Astrocyte of the spinal cord (primary cell): Measurements from ENCODE around the gene HOXD13.
A peak's percentile ranks its signal among the peaks of the same experiment; 100 is the strongest.

ENCODE experiments used
- DNase-seq: peaks from one replicate; pipeline ENCODE4 v3.0.0; 2011; ENCODE audit warnings: low read depth, low spot score
- H3K4me3 ChIP-seq: 2 replicates; pipeline ENCODE4 v1.5.1; 2011; ENCODE audit warnings: low read depth, mild to moderate bottlenecking, low read length, moderate library complexity
- in situ Hi-C: cut with HindIII; loops from 2 replicates; pipeline ENCODE4 v1.10.0; 2017; ENCODE audit warnings: low sequenced_read_pairs
- TF ChIP-seq, protein P1 (sequence below): IDR thresholded peaks from 2 replicates; pipeline ENCODE4 v1.5.1; 2012; ENCODE audit warnings: low read depth, mild to moderate bottlenecking, low read length, inconsistent platforms

HOXD13 gene

DNA sequence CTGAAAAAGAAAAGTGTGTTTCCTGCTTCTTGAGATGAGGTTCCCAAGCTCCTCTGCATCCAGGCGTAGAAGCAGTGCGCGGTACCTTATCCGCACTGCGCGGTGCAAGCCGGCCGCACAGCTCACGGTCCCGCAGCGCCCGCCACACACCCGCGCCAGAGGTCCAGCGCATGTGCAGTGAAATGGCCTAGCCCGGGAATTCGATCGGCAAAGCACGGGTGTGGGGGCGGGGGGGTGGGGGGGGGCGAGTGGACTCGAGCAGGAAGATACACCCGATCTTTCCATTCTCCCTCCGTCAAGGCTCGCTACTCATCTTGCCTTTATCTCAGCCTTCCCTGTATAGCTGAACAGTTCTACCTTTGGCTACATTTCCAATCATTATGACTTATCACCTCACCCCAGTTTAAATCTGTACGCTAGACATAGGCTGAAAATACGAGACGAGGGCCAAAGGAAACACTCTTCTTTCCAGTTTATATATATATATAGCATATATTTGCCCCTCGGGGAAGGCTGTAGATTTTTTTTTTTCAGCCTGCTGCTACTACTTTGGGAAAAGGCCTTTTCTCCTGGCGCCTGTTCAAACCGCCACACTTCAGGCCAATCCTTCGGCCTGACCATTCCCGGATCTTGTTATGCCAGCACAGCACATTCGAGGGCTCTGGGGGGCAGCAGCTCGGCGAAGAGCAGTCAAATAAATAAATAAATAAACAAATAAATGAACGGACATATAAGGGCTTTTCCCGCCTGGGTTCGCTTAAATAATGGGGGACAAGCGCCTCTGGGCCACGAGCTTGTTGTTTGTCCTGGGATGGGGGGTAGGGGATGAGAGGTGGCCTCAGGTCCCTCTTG lies 47.4 kb downstream of the HOXD13 start:
- DNase-seq, result peak; percentile 61
- TF ChIP-seq, protein P1, sequence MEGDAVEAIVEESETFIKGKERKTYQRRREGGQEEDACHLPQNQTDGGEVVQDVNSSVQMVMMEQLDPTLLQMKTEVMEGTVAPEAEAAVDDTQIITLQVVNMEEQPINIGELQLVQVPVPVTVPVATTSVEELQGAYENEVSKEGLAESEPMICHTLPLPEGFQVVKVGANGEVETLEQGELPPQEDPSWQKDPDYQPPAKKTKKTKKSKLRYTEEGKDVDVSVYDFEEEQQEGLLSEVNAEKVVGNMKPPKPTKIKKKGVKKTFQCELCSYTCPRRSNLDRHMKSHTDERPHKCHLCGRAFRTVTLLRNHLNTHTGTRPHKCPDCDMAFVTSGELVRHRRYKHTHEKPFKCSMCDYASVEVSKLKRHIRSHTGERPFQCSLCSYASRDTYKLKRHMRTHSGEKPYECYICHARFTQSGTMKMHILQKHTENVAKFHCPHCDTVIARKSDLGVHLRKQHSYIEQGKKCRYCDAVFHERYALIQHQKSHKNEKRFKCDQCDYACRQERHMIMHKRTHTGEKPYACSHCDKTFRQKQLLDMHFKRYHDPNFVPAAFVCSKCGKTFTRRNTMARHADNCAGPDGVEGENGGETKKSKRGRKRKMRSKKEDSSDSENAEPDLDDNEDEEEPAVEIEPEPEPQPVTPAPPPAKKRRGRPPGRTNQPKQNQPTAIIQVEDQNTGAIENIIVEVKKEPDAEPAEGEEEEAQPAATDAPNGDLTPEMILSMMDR, result no peak
- H3K4me3 ChIP-seq, result peak overlapping the region; percentile 49
- in situ Hi-C loops, result no loop called here

GRCh38 chr2:176140513-176141317 lies 48.2 kb downstream of the HOXD13 start:
- TF ChIP-seq, protein P1, result peak; percentile 75
- in situ Hi-C loops, result no loop called here
- H3K4me3 ChIP-seq, result peak overlapping the region; percentile 49
- peak; percentile 80 for DNase-seq

- TF ChIP-seq, protein P1, result no peak
- in situ Hi-C loops, result no loop called here
- no peak overlapping the region for H3K4me3 ChIP-seq
- no peak for DNase-seq
Observed at GRCh38 chr2:176142281-176142680, 49.8 kb downstream of the HOXD13 start.
